BLaER1 treated with 17β-estradiol and CSF1 and Interleukin-3, amounts not matched to agents 10 nM and 100 nM (cell line): ENCODE results near the gene TRPM2.
A peak's percentile ranks its signal among the peaks of the same experiment; 100 is the strongest.

Experiments
- H3K27ac ChIP-seq, 11 experiments: shearing (Covaris generic); formaldehyde crosslinking; 2 replicates each; pipeline ENCODE4 v1.8.1; 2022
- H3K27me3 ChIP-seq, 11 experiments: shearing (Covaris generic); formaldehyde crosslinking; 2 replicates each; pipeline ENCODE4 v1.8.1; 2022
- H3K36me3 ChIP-seq, 11 experiments: shearing (Covaris generic); formaldehyde crosslinking; 2 replicates each; pipeline ENCODE4 v1.8.1; 2022
- H3K4me1 ChIP-seq, 10 experiments: shearing (Covaris generic); formaldehyde crosslinking; 2 replicates each; pipeline ENCODE4 v1.8.1; 2022
- H3K4me2 ChIP-seq, 11 experiments: shearing (Covaris generic); formaldehyde crosslinking; 2 replicates each; pipeline ENCODE4 v1.8.1; 2022
- H3K4me3 ChIP-seq, 10 experiments: shearing (Covaris generic); formaldehyde crosslinking; 2 replicates each; pipeline ENCODE4 v1.8.1; 2022
- H3K9ac ChIP-seq, 11 experiments: shearing (Covaris generic); formaldehyde crosslinking; 2 replicates each; pipeline ENCODE4 v1.8.1; 2022
- H3K9me3 ChIP-seq, 11 experiments: shearing (Covaris generic); formaldehyde crosslinking; replicated peaks in 1 of 11; 2 replicates each; pipeline ENCODE4 v1.8.1; 2022
- H4K20me1 ChIP-seq, 11 experiments: shearing (Covaris generic); formaldehyde crosslinking; 2 replicates each; pipeline ENCODE4 v1.8.1; 2022
- Cebpa-rat ChIP-seq, 11 experiments: shearing (Covaris generic); IDR thresholded peaks; 2 replicates each; pipeline ENCODE4 v1.8.1; 2022

TRPM2 gene

DNA sequence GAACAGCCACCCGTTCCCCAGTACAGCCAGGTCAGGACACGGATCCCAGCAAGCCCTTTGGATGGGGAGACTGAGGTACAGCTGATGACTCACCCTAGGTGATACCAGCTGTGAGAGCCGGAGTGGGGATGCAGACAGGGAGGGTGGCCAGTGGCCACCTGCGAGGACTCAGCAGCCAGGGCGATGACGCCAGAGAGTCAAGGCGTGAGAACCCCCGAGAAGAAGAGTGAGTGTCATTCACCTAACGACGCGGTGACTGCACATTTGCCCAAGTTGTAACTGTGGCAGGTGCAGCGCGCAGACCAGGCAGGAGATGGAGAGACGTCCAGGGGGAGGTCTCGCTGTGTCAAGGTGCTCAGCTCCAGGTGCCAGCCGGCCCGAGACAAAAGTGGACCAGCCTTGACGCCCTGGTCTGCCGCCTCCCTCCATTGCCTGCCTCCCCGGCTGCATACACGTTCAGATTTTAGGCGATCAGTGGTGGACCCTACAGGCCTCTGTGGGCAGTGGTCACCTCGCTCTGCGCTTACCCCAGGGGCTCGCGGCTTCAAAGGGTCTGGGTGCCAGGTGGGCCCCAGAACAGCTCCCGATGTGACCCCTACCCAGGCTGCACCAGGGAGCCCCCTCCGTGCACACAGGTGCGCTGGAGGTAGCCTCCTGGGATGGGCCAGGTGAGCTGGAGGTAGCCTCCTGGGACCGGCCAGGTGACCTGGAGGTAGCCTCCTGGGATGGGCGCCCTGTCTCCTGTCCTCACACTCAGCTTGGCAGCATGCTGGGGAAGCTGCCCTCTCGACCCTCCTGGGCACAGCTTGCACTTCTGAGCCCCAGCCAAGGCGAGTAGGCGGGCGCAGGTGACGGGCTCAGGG is 113.8 kb downstream of the TRPM2 start:
- H3K27ac ChIP-seq = no peak overlapping the region
- no peaks in the 10 kb centered on the region for H3K27me3 ChIP-seq
- H3K36me3 ChIP-seq = no peaks in the 10 kb centered on the region
- peaks cover 0 to 7% (median 0%) of the 10 kb centered on the region in 11 experiments; a peak in 2 of 22 replicates for H3K9me3 ChIP-seq
- H3K4me1 ChIP-seq = peaks cover 0 to 14% (median 0%) of the 10 kb centered on the region in 10 experiments; a peak in 3 of 20 replicates
- H3K4me2 ChIP-seq = no peak overlapping the region
- no peak for TF ChIP-seq Cebpa-rat (IDR thresholded peaks at IDR 0.05)
- H3K9ac ChIP-seq = no peak overlapping the region
- no peak overlapping the region for H3K4me3 ChIP-seq
- 0 out of 22 replicates have a peak, but pooled peaks cover 0 to 7% (median 0%) of the 10 kb centered on the region in 11 experiments for H4K20me1 ChIP-seq

DNA sequence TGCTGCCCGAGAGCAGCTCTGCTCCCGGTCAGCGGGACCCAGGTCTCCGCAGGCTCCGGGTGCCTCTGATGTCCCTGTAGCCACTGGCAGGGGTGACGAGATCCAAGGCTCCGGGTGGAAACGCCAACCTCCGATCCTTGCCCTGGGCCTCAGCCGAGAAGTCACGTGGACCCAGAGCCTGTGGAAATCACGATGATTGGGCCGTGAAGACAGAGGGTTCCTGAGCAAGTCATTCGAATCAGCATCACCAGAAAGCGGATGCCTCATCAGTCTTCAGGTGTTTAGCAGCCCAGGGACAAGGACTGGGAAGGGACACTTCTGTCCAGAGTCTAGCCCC is 114.4 kb downstream of the TRPM2 start:
- H3K27me3 ChIP-seq = no peaks in the 10 kb centered on the region
- no peaks in the 10 kb centered on the region for H3K36me3 ChIP-seq

DNA sequence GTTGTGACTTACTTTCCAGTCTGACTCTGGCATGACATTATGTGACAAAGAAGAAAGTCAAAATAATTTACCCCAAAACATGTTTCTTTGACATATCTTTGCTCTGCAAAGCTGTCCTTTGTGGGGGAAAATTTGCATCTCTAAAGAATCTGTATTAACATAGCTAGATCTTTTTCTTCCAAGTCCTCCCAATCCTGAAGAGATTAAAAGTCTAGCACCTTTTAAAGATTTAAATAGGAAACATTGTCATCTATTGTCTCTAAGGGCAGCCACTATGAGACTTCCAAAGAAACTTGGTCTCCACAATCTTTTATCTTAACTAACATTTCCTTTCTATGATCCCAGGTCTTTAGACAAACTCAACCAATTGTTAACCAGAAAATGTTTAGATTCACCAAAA is 117.9 kb downstream of the TRPM2 start:
- H3K9ac ChIP-seq = no peak overlapping the region
- no peak for TF ChIP-seq Cebpa-rat (IDR thresholded peaks at IDR 0.05)
- no peaks in the 10 kb centered on the region for H4K20me1 ChIP-seq
- H3K4me3 ChIP-seq = no peak overlapping the region
- peaks cover 0 to 14% (median 0%) of the 10 kb centered on the region in 10 experiments; a peak in 3 of 20 replicates for H3K4me1 ChIP-seq
- no peaks in the 10 kb centered on the region for H3K27me3 ChIP-seq
- no peaks in the 10 kb centered on the region for H3K36me3 ChIP-seq
- peaks cover 0 to 11% (median 5%) of the 10 kb centered on the region in 11 experiments; a peak in 4 of 22 replicates for H3K9me3 ChIP-seq
- 0 out of 22 replicates have a peak overlapping the region, but pooled peaks of 2 of the 11 experiments have one; percentile 27 for H3K4me2 ChIP-seq
- no peak overlapping the region for H3K27ac ChIP-seq

More for the DNA sequence above, 114.4 kb downstream of the TRPM2 start:
- H3K27ac ChIP-seq = no peak overlapping the region
- no peak overlapping the region for H3K4me3 ChIP-seq
- no peak overlapping the region for H3K9ac ChIP-seq
- H3K9me3 ChIP-seq = peaks cover 0 to 10% (median 5%) of the 10 kb centered on the region in 11 experiments; a peak in 4 of 22 replicates
- TF ChIP-seq Cebpa-rat (IDR thresholded peaks at IDR 0.05) = no peak
- no peak overlapping the region for H3K4me2 ChIP-seq
- 0 out of 22 replicates have a peak, but pooled peaks cover 0 to under 1% (median 0%) of the 10 kb centered on the region in 11 experiments for H4K20me1 ChIP-seq
- peaks cover 0 to 14% (median 0%) of the 10 kb centered on the region in 10 experiments; a peak in 3 of 20 replicates for H3K4me1 ChIP-seq

DNA sequence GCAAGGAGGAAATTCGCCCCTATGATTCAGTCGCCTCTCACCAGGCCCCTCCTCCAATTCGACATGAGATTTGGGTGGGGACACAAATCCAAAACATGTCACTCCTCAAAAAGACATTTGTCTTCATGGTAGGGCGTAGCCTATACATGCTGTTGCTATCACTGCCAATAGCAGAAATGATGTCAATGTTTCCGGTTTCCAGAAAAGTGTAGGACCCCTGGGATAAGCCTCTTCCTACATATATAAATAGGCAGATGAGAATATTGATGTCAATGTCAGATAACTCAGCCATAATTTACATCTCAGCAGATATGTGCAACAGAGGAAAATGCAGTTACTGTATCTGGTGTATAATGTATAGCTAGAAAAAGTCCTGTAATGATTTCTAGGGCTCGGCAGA is 118.6 kb downstream of the TRPM2 start:
- Histone ChIP-seq H3K4me3 (no peak overlapping the region), H3K36me3 (no peaks in the 10 kb centered on the region), H3K9me3 (peaks cover 0 to 11% (median 5%) of the 10 kb centered on the region in 11 experiments; a peak in 4 of 22 replicates), H3K27ac (no peak overlapping the region), H3K4me2 (peak overlapping the region in 4 of 11 experiments; percentile 8 to 27 (median 20); a peak in 5 of 22 replicates), H3K4me1 (peaks cover 0 to 18% (median under 1%) of the 10 kb centered on the region in 10 experiments; a peak in 9 of 20 replicates), H3K27me3 (no peaks in the 10 kb centered on the region), H4K20me1 (no peaks in the 10 kb centered on the region), H3K9ac (no peak overlapping the region)
- no peak for TF ChIP-seq Cebpa-rat (IDR thresholded peaks at IDR 0.05)

DNA sequence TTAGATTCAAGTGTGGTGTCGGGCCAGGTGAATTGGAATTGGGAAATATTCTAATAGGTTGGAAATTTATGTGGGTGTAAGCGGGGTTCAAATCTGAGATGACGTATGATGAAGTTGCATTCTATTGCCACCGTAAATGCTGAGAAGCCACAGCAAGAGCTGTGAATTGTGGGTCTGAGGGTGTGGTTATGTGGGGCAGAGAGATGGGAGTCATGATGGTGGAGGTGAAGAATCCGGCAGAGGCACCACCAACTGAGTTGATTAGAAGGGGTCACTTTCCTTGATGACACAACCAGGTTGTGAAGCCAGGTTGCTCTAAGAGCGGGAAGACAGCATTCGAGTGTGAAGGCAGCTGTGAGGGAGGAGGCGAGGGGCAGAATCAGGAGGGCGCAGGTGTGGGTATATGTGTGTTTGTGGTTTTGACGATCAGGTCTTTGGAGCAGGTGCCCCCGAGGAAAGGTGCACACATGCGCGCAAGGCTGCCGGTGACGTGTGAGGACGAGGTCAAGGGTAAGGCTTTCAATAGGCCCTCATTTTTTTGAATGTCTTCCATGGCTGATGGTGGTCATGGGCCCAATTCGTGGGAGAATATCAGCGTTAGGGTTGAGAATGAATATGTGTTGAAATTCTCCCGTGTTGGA is 120.6 kb downstream of the TRPM2 start:
- Histone ChIP-seq H3K4me2 (no peak overlapping the region), H3K27me3 (no peaks in the 10 kb centered on the region), H4K20me1 (no peaks in the 10 kb centered on the region), H3K4me1 (peaks cover 16 to 38% (median 20%) of the 10 kb centered on the region in 10 experiments), H3K4me3 (no peak overlapping the region), H3K36me3 (no peaks in the 10 kb centered on the region), H3K9me3 (peaks cover 0 to 11% (median 5%) of the 10 kb centered on the region in 11 experiments; a peak in 4 of 22 replicates), H3K9ac (no peak overlapping the region), H3K27ac (no peak overlapping the region)
- no peak for TF ChIP-seq Cebpa-rat (IDR thresholded peaks at IDR 0.05)

DNA sequence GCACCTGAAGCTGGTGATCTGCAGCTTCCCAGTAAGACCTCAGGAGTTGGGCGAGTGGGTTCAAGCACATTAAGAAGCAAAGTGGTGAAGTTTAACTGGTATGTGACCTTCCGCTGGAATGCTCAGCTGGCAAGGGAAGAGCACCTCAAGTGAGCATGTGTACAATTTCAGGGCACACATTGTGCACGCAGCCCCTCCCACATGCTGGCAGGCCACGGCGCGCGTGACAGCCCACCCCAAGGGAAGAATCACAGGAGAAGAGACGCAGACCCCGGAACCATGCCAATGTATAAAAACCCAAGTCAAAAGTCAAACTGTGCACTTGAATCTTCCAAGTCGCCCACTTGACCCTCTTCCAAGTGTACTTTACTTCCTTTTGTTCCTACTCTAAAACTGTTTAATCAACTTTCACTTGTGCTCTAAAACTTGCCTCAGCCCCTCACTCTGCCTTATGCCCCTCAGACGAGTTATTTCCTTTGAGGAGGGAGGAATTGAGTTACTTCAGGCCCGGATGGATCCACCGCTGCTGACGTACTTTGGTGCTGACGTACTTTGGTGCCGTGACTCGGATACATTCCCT is 121.9 kb downstream of the TRPM2 start:
- TF ChIP-seq Cebpa-rat (IDR thresholded peaks at IDR 0.05) = no peak
- Histone ChIP-seq H3K4me1 (peaks cover 20 to 51% (median 34%) of the 10 kb centered on the region in 10 experiments), H3K36me3 (no peaks in the 10 kb centered on the region), H3K4me2 (0 out of 22 replicates have a peak overlapping the region, but pooled peaks of 1 of the 11 experiments have one; percentile 8), H3K4me3 (no peak overlapping the region), H3K9ac (no peak overlapping the region), H3K27ac (no peak overlapping the region), H4K20me1 (no peaks in the 10 kb centered on the region), H3K27me3 (no peaks in the 10 kb centered on the region), H3K9me3 (peaks cover 0 to 11% (median 5%) of the 10 kb centered on the region in 11 experiments; a peak in 4 of 22 replicates)

DNA sequence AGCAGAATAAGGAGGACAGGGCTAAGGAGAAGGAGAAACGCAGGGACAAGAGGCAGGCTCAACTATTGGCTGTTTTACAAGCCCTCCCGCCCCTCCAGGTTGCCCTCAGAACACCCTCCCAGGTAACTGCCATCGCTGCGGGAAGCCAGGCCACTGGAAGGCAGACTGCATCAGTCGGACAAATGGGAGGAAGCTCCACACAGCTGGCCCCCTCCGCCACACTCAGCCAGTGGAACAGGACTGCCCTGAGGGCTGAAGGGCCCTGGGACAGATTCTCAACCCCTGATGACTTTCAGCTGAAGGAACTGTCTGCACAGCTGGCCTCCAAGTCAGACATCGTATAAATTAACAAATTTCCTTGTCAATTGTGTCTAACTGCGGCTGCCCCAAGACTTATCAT is 123.7 kb downstream of the TRPM2 start:
- Histone ChIP-seq H3K27me3 (no peaks in the 10 kb centered on the region), H4K20me1 (no peaks in the 10 kb centered on the region), H3K4me2 (peak overlapping the region in 9 of 11 experiments; percentile 64 to 91 (median 79); a peak in 15 of 22 replicates), H3K4me3 (no peak overlapping the region), H3K9me3 (peaks cover 0 to 10% (median 3%) of the 10 kb centered on the region in 11 experiments; a peak in 3 of 22 replicates), H3K36me3 (no peaks in the 10 kb centered on the region), H3K27ac (peak overlapping the region in 1 of 11 experiments; percentile 82; a peak in 1 of 22 replicates), H3K4me1 (peaks cover 25 to 58% (median 46%) of the 10 kb centered on the region in 10 experiments), H3K9ac (no peak overlapping the region)
- no peak for TF ChIP-seq Cebpa-rat (IDR thresholded peaks at IDR 0.05)

DNA sequence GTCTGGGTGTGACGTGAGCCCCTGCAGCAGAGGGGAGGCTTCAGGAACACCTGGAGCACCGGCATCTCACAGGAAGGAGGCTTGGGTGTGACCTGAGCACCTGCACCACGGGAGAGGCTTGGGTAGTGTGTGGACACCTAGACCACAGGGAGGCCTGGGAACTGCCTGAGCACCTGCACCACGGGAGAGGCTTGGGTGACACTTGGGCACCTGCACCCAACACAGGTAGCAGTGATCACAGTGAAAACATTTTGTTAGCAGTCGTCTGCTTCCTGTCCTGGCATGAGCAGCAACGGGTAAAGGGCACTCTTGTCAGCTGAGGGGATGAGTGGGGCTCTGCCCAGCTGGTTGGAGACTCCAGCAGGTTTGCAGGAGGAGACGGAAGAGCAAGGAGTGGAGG is 124.3 kb downstream of the TRPM2 start:
- peaks cover 0 to 6% (median 0%) of the 10 kb centered on the region in 11 experiments; a peak in 2 of 22 replicates for H3K9me3 ChIP-seq
- H3K27me3 ChIP-seq = no peaks in the 10 kb centered on the region
- TF ChIP-seq Cebpa-rat (IDR thresholded peaks at IDR 0.05) = no peak
- H4K20me1 ChIP-seq = no peaks in the 10 kb centered on the region
- no peak overlapping the region for H3K4me3 ChIP-seq
- peak overlapping the region in 2 of 11 experiments; percentile 76 to 82; a peak in 3 of 22 replicates for H3K27ac ChIP-seq
- peak overlapping the region; percentile 36 to 91 (median 79); a peak in 21 of 22 replicates for H3K4me2 ChIP-seq
- no peaks in the 10 kb centered on the region for H3K36me3 ChIP-seq
- H3K9ac ChIP-seq = no peak overlapping the region
- H3K4me1 ChIP-seq = peaks cover 25 to 62% (median 46%) of the 10 kb centered on the region in 10 experiments
